Mucosa of gallbladder (tissue), 1 donor: ENCODE results near the gene IZUMO3. TPM values are rescaled to one million over a fixed set of nuclear protein-coding genes. Genes with fewer than 3 reads are reported as not detected.
"Not testable (repeated sequence)": the region's sequence is repeated elsewhere in the genome, so short reads cannot be mapped to it uniquely, and the experiment has no call there.

Experiments used
- DNase-seq: peaks from one replicate; pipeline ENCODE4 v3.0.0-alpha.2; 2020; ENCODE audit warnings: low spot score
- total RNA-seq: library from RNA; stranded (reverse); gene quantifications from one replicate; pipeline ENCODE4 v1.2.1, GENCODE V29; 2021
- donor health status: DM: no; HTN: no; CAD: no.

The IZUMO3 gene
- total RNA-seq, result not detected

DNA sequence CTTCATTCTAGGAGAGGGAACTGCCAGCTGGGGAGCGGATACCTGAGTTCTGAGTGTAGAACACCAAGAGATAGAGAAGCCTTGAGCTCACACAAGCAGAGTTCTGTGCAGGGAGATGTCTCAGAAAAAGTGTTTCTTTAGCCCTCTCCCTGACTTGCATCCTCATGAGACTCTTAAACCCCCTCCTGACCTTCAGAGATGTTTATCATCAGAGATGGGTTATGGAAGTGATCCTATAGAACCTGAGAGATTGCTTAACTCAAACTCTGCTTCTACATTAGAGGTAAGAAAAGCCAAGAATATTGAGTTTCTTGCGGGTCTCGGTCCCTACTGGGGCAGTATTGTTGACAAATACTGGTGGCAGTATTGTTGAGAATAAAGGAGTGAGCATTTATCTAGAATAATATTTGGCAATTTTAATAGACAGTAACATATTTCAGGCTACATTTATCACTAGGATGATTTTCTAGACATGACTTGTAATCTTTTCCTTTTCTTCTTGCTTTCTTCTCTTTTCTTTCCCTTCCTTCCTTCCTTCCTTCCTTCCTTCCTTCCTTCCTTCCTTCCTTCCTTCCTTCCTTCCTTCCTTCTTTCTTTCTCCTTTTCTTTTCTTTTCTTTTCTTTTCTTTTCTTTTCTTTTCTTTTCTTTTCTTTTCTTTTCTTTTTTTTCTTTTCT, at the start of gene IZUMO3:
TSS of gene IZUMO3 (minus strand) at position 51 of the 676 bp plus-strand sequence. CDS start 248 bp downstream, outside the sequence.
- DNase-seq, result no peak

DNA sequence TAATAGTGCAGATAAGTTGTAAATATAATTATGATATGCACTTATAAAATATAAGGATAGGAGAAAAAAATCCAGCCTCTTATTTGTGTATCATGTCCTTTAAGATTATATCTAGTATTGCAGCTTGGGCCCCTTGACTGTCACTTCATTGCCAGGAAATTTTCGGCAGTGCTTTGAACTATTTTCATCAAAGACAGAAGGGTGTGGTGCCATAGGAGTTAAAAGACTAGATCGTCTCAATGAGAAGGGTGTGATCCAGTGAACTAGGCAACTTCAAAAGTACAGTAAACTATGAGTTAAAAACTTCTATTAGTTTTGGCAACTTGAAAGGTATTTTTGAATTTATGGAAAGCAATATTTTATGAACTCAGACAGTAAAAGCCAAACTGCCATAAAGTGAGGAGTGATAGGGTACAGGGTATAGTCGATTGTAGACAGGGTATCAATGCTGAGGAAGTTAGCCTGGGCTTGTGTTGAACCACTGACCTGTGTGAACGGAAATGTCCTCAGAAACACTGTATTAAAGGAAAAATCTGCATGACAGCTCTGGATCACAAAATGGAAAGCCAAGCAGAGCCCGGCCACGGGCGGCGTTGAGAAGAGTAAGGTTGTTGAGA, 48.6 kb upstream of the IZUMO3 start:
- DNase-seq, result no peak

DNA sequence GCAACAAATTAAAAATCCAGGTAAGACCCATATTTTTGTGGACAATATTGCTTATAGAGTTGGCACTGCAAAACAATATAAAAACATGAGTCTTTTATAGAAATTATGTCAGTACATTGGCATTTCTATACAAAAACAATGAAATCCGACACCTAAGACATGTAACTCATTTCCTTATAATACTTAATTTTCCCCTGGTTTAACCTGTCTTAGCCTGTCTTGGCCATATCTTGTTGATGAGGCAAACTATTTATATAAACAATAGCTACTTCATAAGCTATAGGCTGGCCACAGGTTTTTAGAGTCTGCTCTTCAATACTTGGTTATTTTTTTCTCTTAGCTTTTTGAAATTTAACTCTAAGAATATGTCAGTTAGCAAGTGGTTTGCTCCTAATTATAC, 44.7 kb upstream of the IZUMO3 start:
- no peak for DNase-seq

DNA sequence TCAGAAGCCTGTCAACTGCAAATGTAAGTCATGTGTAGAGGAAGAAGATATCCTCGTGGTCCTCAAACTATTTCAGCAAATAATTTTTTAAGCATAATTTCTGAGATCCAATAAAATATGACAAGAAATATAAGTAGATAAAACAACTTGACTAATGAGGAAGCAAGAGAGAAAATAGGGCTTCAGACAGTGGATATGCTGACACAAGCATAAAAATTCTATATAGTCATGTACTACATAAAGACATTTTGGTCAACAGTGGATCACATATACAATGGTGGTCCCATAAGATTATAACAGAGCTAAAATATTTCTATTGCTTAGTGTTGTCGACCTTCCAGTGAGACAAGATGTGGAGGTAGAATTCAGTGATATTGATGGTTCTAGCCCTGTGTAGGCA, 42.2 kb upstream of the IZUMO3 start:
- DNase-seq, result no peak

DNA sequence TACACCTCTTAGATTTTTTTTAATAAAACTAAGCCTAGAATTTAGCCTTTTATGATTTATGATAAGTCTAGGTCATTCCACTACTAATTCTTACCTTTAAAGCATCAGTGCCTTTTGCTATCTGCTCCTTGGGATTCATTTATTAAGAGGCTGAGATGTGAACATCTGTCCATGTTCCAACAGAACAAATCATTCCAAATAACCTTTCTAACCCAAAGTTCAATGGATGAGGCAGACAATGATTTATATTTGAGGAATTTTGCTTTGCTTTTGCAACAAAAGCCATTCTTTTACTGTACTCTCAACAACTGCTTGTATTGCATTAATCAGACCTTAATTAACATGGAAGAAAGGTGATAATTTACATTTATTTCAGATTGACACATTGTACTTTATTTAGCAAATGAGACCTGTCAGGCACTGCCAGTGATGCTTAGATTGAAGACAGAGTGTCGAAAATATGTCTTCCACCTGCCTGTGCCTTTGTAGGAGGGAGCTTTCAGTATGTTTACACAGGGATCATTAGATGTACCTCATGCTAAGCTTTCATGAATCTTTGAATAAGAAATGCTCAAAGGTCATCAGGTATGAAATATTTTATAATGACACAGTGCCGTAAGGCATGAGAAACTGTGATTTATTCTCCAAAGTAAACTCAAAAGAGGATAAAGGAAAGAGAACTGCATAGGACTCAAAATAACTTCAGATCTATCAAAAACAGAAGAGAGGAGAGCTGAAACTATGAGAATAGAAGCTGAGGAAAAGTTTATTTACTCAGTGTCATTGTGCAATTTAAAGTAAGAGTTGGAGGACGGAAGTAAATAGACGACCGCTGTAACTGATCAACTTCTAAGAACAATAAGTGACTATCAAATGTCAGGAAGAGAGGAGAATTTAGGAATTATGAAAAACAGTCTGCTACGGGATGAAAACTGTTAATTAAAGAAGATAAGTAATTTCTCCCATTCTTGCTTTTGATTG, 36.7 kb upstream of the IZUMO3 start:
- DNase-seq, result no peak

GRCh38 chr9:24580005-24580404, 34.3 kb upstream of the IZUMO3 start:
- not testable (repeated sequence) for DNase-seq

- DNase-seq, result no peak
Observed at GRCh38 chr9:24572406-24572805, 26.7 kb upstream of the IZUMO3 start.

GRCh38 chr9:24561957-24562356, 16.3 kb upstream of the IZUMO3 start:
- no peak for DNase-seq

DNA sequence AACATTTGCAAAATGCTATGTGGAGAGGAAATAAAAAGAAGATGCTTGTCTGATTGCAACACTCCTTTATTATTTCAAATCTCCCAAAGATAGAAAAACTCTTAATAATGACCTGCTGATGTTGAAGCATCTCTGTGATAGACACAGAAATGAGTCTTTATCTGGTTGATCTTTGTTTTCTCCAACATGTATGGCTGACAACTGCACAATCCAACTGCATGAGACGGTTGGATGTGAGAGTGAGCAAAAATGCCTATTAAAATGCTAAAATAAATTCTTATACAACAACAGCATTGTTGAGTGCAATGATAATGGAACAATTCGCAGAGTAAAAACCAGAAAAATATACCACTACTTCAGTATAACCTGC, 7.5 kb upstream of the IZUMO3 start:
- no peak for DNase-seq

DNA sequence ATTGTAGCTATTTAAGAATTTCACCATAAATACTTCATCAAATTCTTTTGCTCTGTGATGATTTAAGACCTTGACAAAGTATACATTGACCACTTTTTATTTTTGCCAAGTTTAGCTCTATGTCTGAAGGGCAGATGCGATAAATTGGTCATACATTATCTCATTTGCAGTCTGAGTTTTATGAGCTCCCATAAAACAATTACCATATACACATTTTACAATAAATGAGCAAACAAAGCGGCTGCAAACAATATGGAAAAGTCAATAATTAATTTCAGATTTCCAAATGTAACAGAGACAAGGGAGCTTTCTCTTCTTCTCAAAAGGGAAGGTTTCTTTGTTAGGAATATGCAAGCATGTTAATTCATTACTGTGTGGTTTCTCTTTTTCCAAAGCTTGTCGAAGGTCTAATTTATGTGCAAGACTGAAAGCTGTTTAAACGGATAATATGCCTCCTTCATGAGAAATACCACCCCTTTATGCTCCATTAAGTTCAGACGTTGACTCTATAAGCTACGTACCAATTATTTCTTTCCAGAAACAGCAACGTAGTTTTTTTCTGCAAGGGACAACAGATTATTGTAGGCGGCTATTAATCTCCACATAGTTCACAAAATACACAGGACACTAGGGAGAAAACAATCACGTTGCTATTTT, 7.0 kb upstream of the IZUMO3 start:
- DNase-seq, result no peak

DNA sequence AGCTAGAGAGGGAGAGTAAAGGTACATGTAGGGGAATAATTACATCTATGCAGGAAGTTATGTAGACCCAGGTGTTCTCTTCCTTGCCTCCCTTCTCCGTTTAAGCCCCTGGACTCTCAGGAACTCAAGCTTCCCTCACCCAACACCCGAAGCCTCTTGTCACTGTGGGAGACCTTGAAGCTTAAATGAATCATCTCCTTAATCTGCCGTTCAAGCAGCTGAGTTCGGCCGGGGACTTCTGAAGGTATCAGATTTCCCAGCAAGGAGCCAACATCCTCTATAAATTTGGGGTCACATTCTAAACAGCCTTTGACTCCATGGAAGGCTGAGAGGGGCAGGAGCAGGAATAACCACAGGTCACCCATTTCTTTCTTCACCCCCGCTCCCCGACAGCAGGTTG, 412 bp downstream of the IZUMO3 start:
- no peak for DNase-seq

- no peak for DNase-seq
Observed at GRCh38 chr9:24518545-24518944, 27.2 kb downstream of the IZUMO3 start.

DNA sequence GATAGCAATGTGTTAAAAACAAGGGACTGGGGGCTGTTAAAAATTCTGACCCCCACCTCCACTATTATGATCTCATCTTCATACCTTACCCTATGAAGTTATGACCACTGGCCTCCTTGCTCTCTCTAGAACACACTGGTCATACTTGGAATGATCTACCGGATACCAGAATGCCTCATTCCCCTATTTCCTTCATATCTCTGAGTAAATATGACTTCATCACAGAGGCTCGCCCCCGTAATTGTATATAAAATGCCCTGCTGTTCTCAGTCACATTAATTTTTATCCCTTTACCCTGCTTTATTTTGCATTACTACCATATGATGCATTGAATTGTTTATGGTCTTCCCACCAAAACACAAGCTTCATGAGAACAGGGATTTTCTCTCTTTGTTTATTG, 29.2 kb downstream of the IZUMO3 start:
- no peak for DNase-seq

DNA sequence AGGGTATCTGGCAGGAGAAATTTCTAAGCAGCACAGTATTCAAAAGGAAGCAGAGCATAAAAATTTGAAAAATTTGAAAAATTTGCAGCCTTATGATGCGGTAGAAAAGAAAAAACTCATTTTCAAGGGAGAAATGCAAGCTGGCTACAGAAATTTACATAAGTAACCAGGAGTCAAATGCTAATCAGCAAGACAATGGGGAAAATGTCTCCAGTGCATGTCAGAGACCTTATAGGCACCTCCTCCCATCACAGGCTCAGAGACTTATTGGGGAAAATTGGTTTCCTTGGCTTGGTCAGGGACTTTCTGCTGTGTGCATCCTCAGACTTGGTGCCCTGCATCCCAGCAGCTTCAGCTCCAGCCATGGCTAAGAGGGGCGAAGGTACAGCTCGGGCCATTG, 35.8 kb downstream of the IZUMO3 start:
- DNase-seq, result no peak

DNA sequence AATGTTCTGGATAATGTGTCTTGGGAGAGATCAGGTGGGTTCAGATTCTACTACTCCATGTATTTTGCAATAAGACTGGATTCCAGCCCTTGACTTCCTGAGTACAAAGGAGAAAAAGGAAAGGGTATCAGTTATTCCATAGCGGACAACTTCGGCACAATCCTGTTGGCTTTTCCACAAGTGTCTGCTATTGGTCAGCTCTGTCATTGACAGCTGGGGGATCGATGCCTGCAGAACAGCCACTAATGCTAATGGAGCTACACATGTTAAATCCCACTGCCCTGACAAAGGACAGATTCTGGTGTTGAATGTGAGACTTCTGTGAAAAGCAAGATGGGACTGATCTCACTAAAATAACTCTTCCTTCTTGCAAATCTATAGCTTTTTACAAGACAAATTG, 41.2 kb downstream of the IZUMO3 start:
- no peak for DNase-seq

GRCh38 chr9:24502206-24502937, 43.3 kb downstream of the IZUMO3 start:
- DNase-seq, result no peak

- DNase-seq, result no peak
Observed at GRCh38 chr9:24500761-24501160, 44.9 kb downstream of the IZUMO3 start.

- DNase-seq, result no peak
Observed at GRCh38 chr9:24498632-24499031, 47.1 kb downstream of the IZUMO3 start.

DNA sequence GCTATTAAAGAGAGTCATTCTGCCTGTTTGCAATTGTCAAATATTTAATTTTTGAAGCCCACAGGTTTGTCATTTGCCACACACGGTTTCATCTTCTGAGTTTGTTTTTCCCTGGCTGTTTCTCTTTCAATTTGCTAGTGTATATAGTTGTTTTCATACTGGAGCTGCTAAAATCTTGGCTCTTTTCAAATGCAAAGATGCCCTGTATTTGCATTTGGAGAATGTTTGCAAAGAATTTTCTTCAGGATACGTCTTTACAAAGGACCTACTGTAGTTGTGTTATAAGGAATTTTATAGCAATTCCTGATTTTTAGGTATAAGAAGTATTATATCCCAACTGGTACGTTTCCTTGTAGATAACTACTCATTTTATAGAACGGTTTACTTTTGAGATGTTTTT, 48.0 kb downstream of the IZUMO3 start:
- DNase-seq, result no peak
